MCF 10A (cell line): ENCODE data around the gene SPON1. TPM values are rescaled to one million over a fixed set of nuclear protein-coding genes. Genes with fewer than 3 reads are reported as not detected.
A peak's percentile ranks its signal among the peaks of the same experiment; 100 is the strongest.

ENCODE experiments used
- BruUV-seq: library from RNA; stranded (reverse); fragments of 400-500 nt; replicated peaks from 2 replicates; lab custom pipeline; 2021; lab: Mats Ljungman, UMichigan
- CTCF ChIA-PET: fragments of 300-600 bp; sonication (Branson Sonifier 250); formaldehyde crosslinking; extraction: SDS; loops from one replicate; lab custom pipeline; 2021; ENCODE audit warnings: antibody characterized with exemption, inconsistent platforms; lab: Yijun Ruan, JAX
- POLR2A ChIA-PET: fragments of 300-600, 350-650 bp; sonication (Branson Sonifier 250); formaldehyde crosslinking; extraction: SDS; loops from one replicate; lab custom pipeline; 2020; ENCODE audit warnings: antibody characterized with exemption, inconsistent platforms; lab: Yijun Ruan, JAX
- DNase-seq: peaks from one replicate; pipeline ENCODE4 v3.0.0-alpha.2; 2018; ENCODE audit not compliant: unreplicated experiment
- H3K27ac Mint-ChIP-seq: one replicate; pipeline ENCODE4 v1.8.0; 2022; ENCODE audit warnings: mild to moderate bottlenecking, low read depth, mixed read lengths; ENCODE audit not compliant: unreplicated experiment
- H3K27me3 Mint-ChIP-seq: one replicate; pipeline ENCODE4 v1.8.0; 2022; ENCODE audit warnings: mixed read lengths; ENCODE audit not compliant: insufficient read depth, unreplicated experiment
- H3K36me3 Mint-ChIP-seq: one replicate; pipeline ENCODE4 v1.8.0; 2022; ENCODE audit warnings: mild to moderate bottlenecking, moderate library complexity, mixed read lengths; ENCODE audit not compliant: insufficient read depth, unreplicated experiment
- H3K4me1 Mint-ChIP-seq: one replicate; pipeline ENCODE4 v1.8.0; 2022; ENCODE audit warnings: mixed read lengths; ENCODE audit not compliant: insufficient read depth, unreplicated experiment
- H3K4me3 Mint-ChIP-seq: one replicate; pipeline ENCODE4 v1.8.0; 2022; ENCODE audit warnings: mild to moderate bottlenecking, moderate library complexity, mixed read lengths; ENCODE audit not compliant: unreplicated experiment
- H3K9me3 Mint-ChIP-seq: one replicate; pipeline ENCODE4 v1.8.0; 2022; ENCODE audit warnings: mixed read lengths; ENCODE audit not compliant: unreplicated experiment
- CTCF ChIP-seq: fragments of 200-600 bp; IDR thresholded peaks from one replicate; pipeline ENCODE4 v1.8.0; 2022; ENCODE audit warnings: antibody characterized with exemption, mild to moderate bottlenecking; ENCODE audit not compliant: unreplicated experiment
- intact Hi-C: fragments of 100-400 bp; cut with micrococcal nuclease; formaldehyde crosslinking; loops from 2 replicates; pipeline ENCODE4 v1.14.1; 2022
- total RNA-seq: library from RNA; stranded (reverse); gene quantifications from 2 replicates; pipeline ENCODE4 v1.2.3, GENCODE V29; 2022

Gene SPON1
- total RNA-seq, 1 experiment from 2014 or later = not detected

GRCh38 chr11:14310679-14311078 is 348.2 kb downstream of the SPON1 start:
- ChIA-PET POLR2A (interaction anchor here (1.1 kb wide), 1 partner anchor 144 kb away, joined by 5 read pairs; no protein-coding TSS in a partner anchor), CTCF (interaction anchor here (1.0 to 16.0 kb wide), 5 partner anchors 8 to 109 kb away, joined by 3 to 316 read pairs (median 6); no protein-coding TSS in a partner anchor)
- Mint-ChIP-seq H3K27ac (no peak overlapping the region), H3K36me3 (peaks cover 4% of the 10 kb centered on the region), H3K27me3 (no peaks in the 10 kb centered on the region), H3K4me3 (no peak overlapping the region), H3K4me1 (peaks cover 6% of the 10 kb centered on the region), H3K9me3 (no peaks in the 10 kb centered on the region)
- no peak for TF ChIP-seq CTCF
- no peak for DNase-seq
- BruUV-seq = no TSS peak
- intact Hi-C loops = no loop called here

GRCh38 chr11:14312736-14313438 is 350.4 kb downstream of the SPON1 start:
- no peak for TF ChIP-seq CTCF
- Mint-ChIP-seq H3K4me3 (no peak overlapping the region), H3K4me1 (peaks cover 11% of the 10 kb centered on the region), H3K36me3 (no peaks in the 10 kb centered on the region), H3K27ac (peak overlapping the region; percentile 37), H3K27me3 (no peaks in the 10 kb centered on the region), H3K9me3 (no peaks in the 10 kb centered on the region)
- no TSS peak for BruUV-seq
- ChIA-PET POLR2A (interaction anchor here (0.6 to 1.4 kb wide), 7 partner anchors 12 to 86 kb away, joined by 3 to 5 read pairs (median 4); no protein-coding TSS in a partner anchor), CTCF (interaction anchor here (1.9 to 16.0 kb wide), 4 partner anchors 12 to 141 kb away, joined by 4 to 316 read pairs (median 18); no protein-coding TSS in a partner anchor)
- no peak for DNase-seq
- intact Hi-C loops = no loop called here

- CTCF ChIA-PET = interaction anchor here (0.7 to 2.3 kb wide), 3 partner anchors 10 to 295 kb away, joined by 3 to 9 read pairs (median 4); no protein-coding TSS in a partner anchor
- no TSS peak for BruUV-seq
- no peaks in the 10 kb centered on the region for H3K27me3 Mint-ChIP-seq
- DNase-seq = no peak
- H3K4me1 Mint-ChIP-seq = peaks cover 16% of the 10 kb centered on the region
- intact Hi-C loops = no loop called here
- no peak overlapping the region for H3K4me3 Mint-ChIP-seq
- POLR2A ChIA-PET = interaction anchor here (0.6 to 1.5 kb wide), 5 partner anchors 10 to 25 kb away, joined by 3 to 5 read pairs (median 3); no protein-coding TSS in a partner anchor
- H3K36me3 Mint-ChIP-seq = no peaks in the 10 kb centered on the region
- H3K27ac Mint-ChIP-seq = no peak overlapping the region
- H3K9me3 Mint-ChIP-seq = no peaks in the 10 kb centered on the region
- TF ChIP-seq CTCF = no peak
Measured at GRCh38 chr11:14314127-14314526, 351.6 kb downstream of the SPON1 start.

GRCh38 chr11:14315130-14315529 is 352.6 kb downstream of the SPON1 start:
- DNase-seq = no peak
- ChIA-PET CTCF (interaction anchor here (0.5 to 2.5 kb wide), 5 partner anchors 11 to 863 kb away, joined by 3 to 12 read pairs (median 8); no protein-coding TSS in a partner anchor), POLR2A (interaction anchor here (0.6 to 1.7 kb wide), 5 partner anchors 9 to 43 kb away, joined by 3 to 6 read pairs (median 4); partner anchors contain the start of gene RRAS2)
- no peak overlapping the region for H3K4me3 Mint-ChIP-seq
- intact Hi-C loops = no loop called here
- H3K4me1 Mint-ChIP-seq = peaks cover 16% of the 10 kb centered on the region
- TF ChIP-seq CTCF = no peak
- H3K27me3 Mint-ChIP-seq = no peaks in the 10 kb centered on the region
- no peak overlapping the region for H3K27ac Mint-ChIP-seq
- no TSS peak for BruUV-seq
- no peaks in the 10 kb centered on the region for H3K9me3 Mint-ChIP-seq
- no peaks in the 10 kb centered on the region for H3K36me3 Mint-ChIP-seq
